K562 (cell line): ENCODE results near the gene GATA2. TPM values are rescaled to one million over a fixed set of nuclear protein-coding genes. Genes with fewer than 3 reads are reported as not detected.
A peak's percentile ranks its signal among the peaks of the same experiment; 100 is the strongest.

Experiments
- CBFA2T3 ChIP-seq: fragments of 450-650 bp; IDR thresholded peaks from 2 replicates; pipeline ENCODE4 v1.6.1; 2017
- CBX1 ChIP-seq: sonication (generic); IDR thresholded peaks from 2 replicates; pipeline ENCODE4 v1.6.1; 2016; ENCODE audit warnings: antibody characterized with exemption, low read depth, mild to moderate bottlenecking
- E2F8 ChIP-seq: fragments of 450-650 bp; IDR thresholded peaks from 2 replicates; pipeline ENCODE4 v1.7.1; 2018; ENCODE audit warnings: mild to moderate bottlenecking, low read depth; ENCODE audit not compliant: partially characterized antibody
- EZH2 ChIP-seq: IDR thresholded peaks from 2 replicates; pipeline ENCODE4 v1.6.1; 2012; ENCODE audit warnings: low read depth, mild to moderate bottlenecking, inconsistent platforms, low read length, borderline replicate concordance
- FOXA1 ChIP-seq: fragments of 450-650 bp; IDR thresholded peaks from 2 replicates; pipeline ENCODE4 v1.6.1; 2016; ENCODE audit warnings: mild to moderate bottlenecking, borderline replicate concordance
- GABPB2 ChIP-seq: fragments of 250-450 bp; sonication (Bioruptor Pico); conservative IDR thresholded peaks from 2 replicates; pipeline ENCODE4 v1.5.1; 2021; ENCODE audit warnings: mild to moderate bottlenecking
- HDGF ChIP-seq: fragments of 450-650 bp; IDR thresholded peaks from 2 replicates; pipeline ENCODE4 v1.6.1; 2016
- HNRNPLL ChIP-seq: fragments of 200-400 bp; formaldehyde crosslinking; IDR thresholded peaks from 2 replicates; pipeline ENCODE4 v1.6.1; 2017; ENCODE audit warnings: low read length, low read depth, mild to moderate bottlenecking; ENCODE audit not compliant: poor library complexity, severe bottlenecking
- KLF1 ChIP-seq: fragments of 450-650 bp; IDR thresholded peaks from 2 replicates; pipeline ENCODE4 v1.6.1; 2016; ENCODE audit warnings: missing genetic modification characterization, missing compliant biosample characterization
- MAX ChIP-seq: sonication (generic); formaldehyde crosslinking; IDR thresholded peaks from 2 replicates; pipeline ENCODE4 v1.9.0; 2022; ENCODE audit warnings: mild to moderate bottlenecking, missing genetic modification reagents
- NR2C1 ChIP-seq, 2 experiments: fragments of 450-650 bp; IDR thresholded peaks; 2 replicates each; pipeline ENCODE4 v1.6.1; 2017; ENCODE audit warnings: mild to moderate bottlenecking in 2 of 2, antibody characterized with exemption in 1 of 2, inconsistent platforms in 1 of 2, missing compliant biosample characterization in 1 of 2, missing genetic modification characterization in 1 of 2
- PHTF2 ChIP-seq: fragments of 250-450 bp; sonication (Bioruptor Pico); IDR thresholded peaks from 2 replicates; pipeline ENCODE4 v1.5.0; 2021; ENCODE audit warnings: mild to moderate bottlenecking
- POLR2AphosphoS5 ChIP-seq: IDR thresholded peaks from 2 replicates; pipeline ENCODE4 v1.6.1; 2011; ENCODE audit warnings: mild to moderate bottlenecking, low read depth, low read length, moderate library complexity; ENCODE audit not compliant: control insufficient read depth, insufficient read depth
- PREB ChIP-seq: sonication (generic); formaldehyde crosslinking; IDR thresholded peaks from 2 replicates; pipeline ENCODE4 v1.8.1; 2023; ENCODE audit warnings: mild to moderate bottlenecking, missing genetic modification reagents
- RBM14 ChIP-seq: fragments of 200-400 bp; formaldehyde crosslinking; IDR thresholded peaks from 2 replicates; pipeline ENCODE4 v1.6.1; 2018; ENCODE audit warnings: low read depth, mild to moderate bottlenecking, low read length, moderate library complexity, borderline replicate concordance; ENCODE audit not compliant: insufficient read depth
- SIRT6 ChIP-seq: IDR thresholded peaks from one replicate; pipeline ENCODE4 v1.6.1; 2012; ENCODE audit warnings: low read depth, mild to moderate bottlenecking, control low read depth, inconsistent platforms, low read length, moderate library complexity
- SOX6 ChIP-seq: fragments of 450-650 bp; IDR thresholded peaks from 2 replicates; pipeline ENCODE4 v1.6.1; 2014; ENCODE audit warnings: mild to moderate bottlenecking
- SUPT5H ChIP-seq: fragments of 450-650 bp; IDR thresholded peaks from 2 replicates; pipeline ENCODE4 v1.6.1; 2016
- TAF7 ChIP-seq: fragments of 450-650 bp; IDR thresholded peaks from 2 replicates; pipeline ENCODE4 v1.6.1; 2016; ENCODE audit warnings: missing genetic modification characterization, missing compliant biosample characterization
- TAL1 ChIP-seq: fragments of 450-650 bp; IDR thresholded peaks from 2 replicates; pipeline ENCODE4 v1.6.1; 2016; ENCODE audit warnings: mild to moderate bottlenecking
- ZBTB7A ChIP-seq: IDR thresholded peaks from 2 replicates; pipeline ENCODE4 v1.6.1; 2011; ENCODE audit warnings: low read depth, mild to moderate bottlenecking, low read length, moderate library complexity, borderline replicate concordance; ENCODE audit not compliant: control insufficient read depth
- ZKSCAN1 ChIP-seq: fragments of 150-350 bp; IDR thresholded peaks from 2 replicates; pipeline ENCODE4 v1.6.1; 2016; ENCODE audit warnings: low read depth, low read length
- ZNF449 ChIP-seq: fragments of 250-450 bp; sonication (Bioruptor Pico); IDR thresholded peaks from 2 replicates; pipeline ENCODE4 v1.8.0; 2022; ENCODE audit warnings: moderate library complexity, mild to moderate bottlenecking, inconsistent platforms
- ZNF584 ChIP-seq: fragments of 200-800 bp; sonication (Bioruptor generic); IDR thresholded peaks from 2 replicates; pipeline ENCODE4 v1.6.1; 2016; ENCODE audit warnings: low read depth, mild to moderate bottlenecking, missing genetic modification characterization, missing compliant biosample characterization
- polyA plus RNA-seq, 8 experiments: library from polyadenylated mRNA; depleted of rRNA in 4 of 8; stranded (reverse) in 5 of 8; unstranded in 3 of 8; fragments of >200 nt; fragmentation: Nextera tagmentation in 2 of 8; fragmentation: Illumina TruSeq in 1 of 8; extraction: Ambion mirVana in 2 of 8; extraction: Trizol in 1 of 8; gene quantifications; 2 replicates each; pipeline versions ENCODE4 v1.2.1 to v1.2.3, GENCODE V29; 2011 to 2014; ENCODE audit warnings: inconsistent platforms in 1 of 8, missing spikeins in 1 of 8
- total RNA-seq, 7 experiments: library from RNA; depleted of rRNA in 6 of 7; stranded (reverse); fragments of >200 nt in 6 of 7; fragmentation: Illumina TruSeq in 2 of 7; extraction: Trizol in 2 of 7; gene quantifications; 2 replicates each; pipeline versions ENCODE4 v1.2.1 to v1.2.3, GENCODE V29; 2011 to 2021; ENCODE audit warnings: low replicate concordance in 1 of 7

Gene GATA2
- total and polyA plus RNA-seq, 9 of the 15 experiments (the other 6 are each of a cell fraction or from before 2014, with no cell fraction given): 8.5 to 218 (median 50.8) TPM

- TF ChIP-seq E2F8 (peak; percentile 32), ZNF449 (no peak), GABPB2 (CRISPR knock-in tag) (no peak), PHTF2 (CRISPR knock-in tag) (no peak), SOX6 (no peak), HDGF (peak; percentile 64; the same call in 1 of the 2 replicates), KLF1 (tag) (no peak), TAF7 (no peak), RBM14 (no peak), EZH2 (no peak), ZNF584 (CRISPR knock-in tag) (no peak; the same call in 1 of the 2 replicates), TAL1 (no peak), NR2C1 (IDR thresholded peaks at IDR 0.05) (no peak), NR2C1 (tag; IDR thresholded peaks at IDR 0.05) (no peak), ZKSCAN1 (no peak), SIRT6 (no peak), ZBTB7A (peak; percentile 100), CBX1 (peak; percentile 44; the same call in 1 of the 2 replicates), FOXA1 (no peak), CBFA2T3 (no peak), MAX (CRISPR knock-in tag) (peak; percentile 78; the same call in 1 of the 2 replicates), POLR2AphosphoS5 (peak; percentile 59; the same call in 1 of the 2 replicates), SUPT5H (peak; percentile 69), HNRNPLL (no peak), PREB (CRISPR knock-in tag) (no peak)
These were observed 4.5 kb upstream of the GATA2 start (continued) for GRCh38 chr3:128497305-128498126.
